Measurements from ENCODE around the gene SLC15A3.

- TF ChIP-seq CTCF (IDR thresholded peaks at IDR 0.05; ENCODE audit: borderline replicate concordance, extremely low read depth, low read length, poor library complexity, severe bottlenecking) (no peak), EZH2 (IDR thresholded peaks at IDR 0.05; ENCODE audit: borderline replicate concordance, low read depth, low read length, severe bottlenecking) (no peak)
Measured at GRCh38 chr11:60950024-60950423, 2.0 kb downstream of the SLC15A3 start.

All from DND-41 (cell line).